ENCODE results near the gene DDIT3.
"Not testable (repeated sequence)": the region's sequence is repeated elsewhere in the genome, so short reads cannot be mapped to it uniquely, and the experiment has no call there.

DDIT3 gene

DNA sequence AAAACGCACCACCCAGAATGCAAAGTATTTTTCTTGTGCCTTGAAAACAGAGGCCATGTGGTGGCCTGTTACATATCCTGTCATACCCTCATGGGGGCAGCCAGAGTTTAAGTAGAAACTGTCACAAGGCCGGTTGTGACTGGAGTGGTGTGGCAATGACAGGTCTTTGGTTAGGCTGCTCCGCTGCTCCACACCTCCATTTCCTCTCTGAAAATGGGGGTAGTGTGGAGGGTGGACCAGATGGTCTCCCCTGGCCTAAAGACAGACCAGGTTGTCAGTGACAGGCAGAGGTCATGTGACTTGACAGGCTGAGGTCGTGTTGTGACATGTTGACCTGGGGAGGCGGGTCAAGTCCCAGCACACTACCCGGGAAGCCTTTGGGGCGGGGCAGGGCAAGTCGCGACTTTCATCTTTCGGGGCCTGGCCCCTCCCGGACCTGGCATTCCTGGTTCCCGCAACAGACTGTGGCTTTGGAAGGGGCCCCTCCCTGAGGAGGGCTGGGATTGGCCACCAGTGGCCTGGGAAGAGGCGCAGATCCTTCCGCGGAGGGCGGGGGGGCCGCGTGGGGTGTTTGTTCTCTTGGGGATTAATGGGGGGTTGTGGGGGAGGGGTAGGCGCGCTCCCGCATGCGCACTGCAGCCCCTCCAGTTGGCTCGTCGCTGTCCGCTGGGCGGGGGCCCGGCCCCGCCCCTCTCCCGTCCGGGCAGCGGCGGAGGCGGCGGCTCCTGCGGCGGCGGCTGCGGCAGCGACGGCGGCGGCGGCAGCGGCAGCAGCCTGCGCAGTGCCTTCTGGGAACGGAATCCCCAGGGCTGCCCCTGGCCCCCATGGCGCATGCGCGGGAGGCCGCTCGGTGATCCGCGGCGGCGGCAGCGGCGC is 1.9 kb upstream of the DDIT3 start, which contains the start of gene MBD6:
Gene MBD6 (plus strand): TSS at position 814 of the 876 bp plus-strand sequence. CDS start 1,480 bp downstream, outside the sequence.
- H3K4me3 ChIP-seq (ENCODE audit: control insufficient read depth, low read depth, low read length), result peak within 1 kb of the TSS; percentile 87
- DNase-seq (ENCODE audit: low read depth), result peak; percentile 90
- no peak for TF ChIP-seq CTCF (conservative IDR thresholded peaks at IDR 0.05; ENCODE audit: control insufficient read depth, insufficient read depth, low read depth, low read length)

DNA sequence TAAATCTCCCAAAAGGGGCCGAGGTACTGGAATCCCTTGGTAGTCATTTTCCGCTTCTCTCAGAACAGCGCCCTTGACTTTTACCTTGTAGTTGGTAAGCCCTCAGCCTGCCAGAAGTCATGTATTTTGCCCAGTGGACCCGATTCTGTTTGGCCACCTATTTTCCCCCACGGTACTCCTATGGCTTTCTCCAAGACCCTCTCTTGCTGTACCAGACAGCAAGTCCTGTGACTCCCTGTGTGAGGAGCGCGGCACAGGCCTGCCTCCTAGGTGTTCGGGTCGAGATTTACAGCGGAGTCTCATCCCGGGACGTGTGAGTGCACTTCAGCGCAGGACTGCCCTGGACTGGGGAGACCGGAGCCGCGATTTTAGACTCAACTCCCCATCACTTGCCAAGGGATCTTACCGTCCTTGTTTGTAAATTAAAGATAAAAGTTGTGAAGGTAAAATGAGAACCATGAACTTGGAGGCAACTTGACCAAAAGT is 1.3 kb upstream of the DDIT3 start:
- TF ChIP-seq CTCF (conservative IDR thresholded peaks at IDR 0.05; ENCODE audit: control insufficient read depth, insufficient read depth, low read depth, low read length), result no peak
- H3K4me3 ChIP-seq (ENCODE audit: control insufficient read depth, low read depth, low read length), result no peak overlapping the region
- no peak for DNase-seq (ENCODE audit: low read depth)

GRCh38 chr12:57519796-57520052 is 590 bp downstream of the DDIT3 start:
- TF ChIP-seq CTCF (conservative IDR thresholded peaks at IDR 0.05; ENCODE audit: control insufficient read depth, insufficient read depth, low read depth, low read length), result no peak
- DNase-seq (ENCODE audit: low read depth), result no peak
- H3K4me3 ChIP-seq (ENCODE audit: control insufficient read depth, low read depth, low read length), result peak overlapping the region; percentile 99

DNA sequence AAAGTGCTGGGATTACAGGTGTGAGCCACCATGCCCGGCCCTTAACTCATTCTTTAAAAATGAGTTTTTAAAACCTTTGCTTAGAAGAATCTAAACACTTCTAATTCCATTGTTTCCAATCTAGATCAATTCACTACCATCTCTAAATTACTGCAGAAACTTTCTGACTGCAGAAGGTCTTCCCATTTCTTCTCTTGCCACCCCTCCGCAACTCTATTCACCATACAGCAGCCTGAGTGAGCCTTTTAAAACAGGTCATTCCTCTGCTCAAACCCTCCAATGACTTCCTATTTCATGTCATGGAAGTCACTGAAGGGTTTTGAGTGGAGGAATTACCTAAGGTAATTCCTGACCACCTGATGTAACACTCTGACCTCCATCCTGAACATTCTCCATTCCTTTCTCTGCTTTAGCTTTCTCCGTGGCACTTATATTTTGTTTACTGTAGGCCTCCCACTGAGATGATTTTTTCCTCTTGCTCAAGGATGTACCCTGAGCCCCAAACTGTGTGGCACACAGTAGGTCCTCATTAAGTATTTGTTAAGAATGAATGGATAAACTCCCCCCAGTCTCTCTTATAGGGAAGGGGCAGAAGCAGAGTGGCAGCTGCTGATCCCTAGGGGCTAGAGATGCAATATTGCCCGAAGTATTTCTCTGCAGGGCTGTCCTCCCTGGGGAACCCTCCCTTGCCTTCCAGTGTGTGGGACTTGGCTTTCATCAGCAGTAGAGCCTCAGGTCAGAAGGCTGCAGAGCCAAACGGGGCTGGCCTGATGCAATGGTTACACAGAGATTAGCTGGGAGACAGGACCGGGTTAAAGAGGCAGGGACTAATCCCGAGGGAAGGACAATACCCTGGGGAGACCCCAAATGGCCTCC is 1.2 kb downstream of the DDIT3 start:
- TF ChIP-seq CTCF (conservative IDR thresholded peaks at IDR 0.05; ENCODE audit: control insufficient read depth, insufficient read depth, low read depth, low read length), result no peak
- DNase-seq (ENCODE audit: low read depth), result peak; percentile 62
- H3K4me3 ChIP-seq (ENCODE audit: control insufficient read depth, low read depth, low read length), result peak overlapping the region; percentile 99

DNA sequence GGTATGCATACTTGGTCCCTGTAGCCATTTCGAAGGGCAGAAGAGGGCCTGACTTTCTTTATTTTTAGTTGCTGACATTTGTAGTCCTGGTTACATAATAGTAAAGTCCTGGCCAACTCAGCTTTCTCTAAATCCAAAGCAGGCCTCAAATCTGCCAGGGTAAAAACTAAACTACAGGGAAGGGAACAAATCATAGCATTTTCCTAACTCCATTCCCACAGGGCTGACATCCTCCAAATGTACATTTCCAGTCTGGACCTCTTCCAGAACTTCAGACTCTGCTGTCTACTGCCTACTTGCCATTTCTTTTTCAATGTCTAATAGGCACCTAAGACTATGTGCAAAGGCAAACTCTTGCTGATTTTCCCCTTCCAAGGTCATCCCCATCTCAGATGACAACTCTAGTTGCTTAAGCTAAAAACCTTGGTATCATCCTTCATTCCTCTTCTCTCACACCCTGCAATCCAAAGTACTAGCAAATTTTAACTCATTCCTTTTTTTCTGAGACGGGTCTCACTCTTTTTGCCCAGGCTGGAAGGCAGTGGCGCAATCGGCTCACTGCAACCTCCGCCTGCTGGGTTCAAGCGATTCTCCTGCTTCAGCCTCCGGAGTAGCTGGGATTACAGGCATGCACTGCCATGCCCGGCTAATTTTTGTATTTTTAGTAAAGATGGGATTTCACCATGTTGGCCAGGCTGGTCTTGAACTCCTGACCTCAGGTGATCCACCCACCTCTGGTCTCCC is 2.0 kb downstream of the DDIT3 start:
- peak overlapping the region; percentile 99 for H3K4me3 ChIP-seq (ENCODE audit: control insufficient read depth, low read depth, low read length)
- DNase-seq (ENCODE audit: low read depth), result peak; percentile 43
- no peak for TF ChIP-seq CTCF (conservative IDR thresholded peaks at IDR 0.05; ENCODE audit: control insufficient read depth, insufficient read depth, low read depth, low read length)

DNA sequence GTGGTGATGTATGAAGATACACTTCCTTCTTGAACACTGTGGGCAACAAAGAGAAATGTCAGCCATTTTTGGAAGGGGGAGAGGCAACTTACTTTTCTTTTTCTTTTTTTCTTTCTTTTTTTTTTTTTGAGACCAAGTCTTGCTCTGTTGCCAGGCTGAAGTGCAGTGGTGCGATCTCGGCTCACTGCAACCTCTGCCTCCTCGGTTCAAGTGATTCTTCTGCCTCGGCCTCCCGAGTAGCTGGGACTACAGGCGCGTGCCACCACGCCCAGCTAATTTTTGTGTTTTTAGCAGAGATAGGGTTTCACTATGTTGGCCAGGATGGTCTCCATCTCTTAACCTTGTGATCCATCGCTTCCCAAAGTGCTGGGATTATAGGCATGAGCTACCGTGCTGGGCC is 2.6 kb downstream of the DDIT3 start:
- not testable (repeated sequence) for DNase-seq (ENCODE audit: low read depth)
- peak overlapping the region; percentile 99 for H3K4me3 ChIP-seq (ENCODE audit: control insufficient read depth, low read depth, low read length)
